DOHH2 (cell line): ENCODE results near the gene RRP12.

Experiments used
- EZH2phosphoT487 ChIP-seq: fragments of 200-600 bp; sonication (generic); IDR thresholded peaks from 2 replicates; pipeline ENCODE4 v1.6.1; 2017; ENCODE audit warnings: borderline replicate concordance, mild to moderate bottlenecking, antibody characterized with exemption, low read length, moderate library complexity, mixed read lengths
- TF ChIP-seq, protein P1 (sequence below): fragments of 200-600 bp; sonication (generic); IDR thresholded peaks from one replicate; pipeline ENCODE4 v1.5.1; 2014; ENCODE audit warnings: antibody characterized with exemption, mild to moderate bottlenecking, low read depth, low read length; ENCODE audit not compliant: poor library complexity, severe bottlenecking

DNA sequence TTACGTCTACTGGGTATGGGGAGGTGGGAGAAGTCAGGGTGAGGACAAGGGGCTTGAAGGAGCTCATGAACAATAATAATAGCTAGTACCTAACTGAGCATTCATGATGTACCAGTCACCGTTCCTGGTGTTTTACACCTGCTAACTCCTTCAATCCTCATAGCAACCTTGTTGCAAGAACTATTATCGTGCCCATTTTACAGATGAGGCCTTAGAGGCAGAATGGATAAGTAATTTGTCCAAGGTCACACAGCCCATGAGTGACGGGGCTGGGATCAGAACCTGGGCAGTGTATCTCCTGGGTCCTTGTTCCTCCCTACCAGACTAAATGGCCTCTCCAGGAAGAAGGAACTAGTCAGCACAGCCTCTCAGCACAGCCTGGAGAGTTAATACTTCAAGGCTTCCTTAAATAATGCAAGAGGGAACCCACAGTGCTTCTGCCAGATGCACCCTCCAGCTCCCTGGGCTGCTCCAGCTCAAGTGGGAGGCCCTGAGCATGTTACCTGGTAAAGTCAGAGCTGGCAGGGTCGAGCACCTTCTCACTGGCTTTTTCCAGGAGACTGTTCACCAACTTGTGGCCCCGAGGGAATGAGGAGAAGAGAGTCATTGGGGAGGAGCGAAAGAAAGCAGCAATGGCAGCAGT is 28.8 kb downstream of the RRP12 start:
- TF ChIP-seq, protein P1, sequence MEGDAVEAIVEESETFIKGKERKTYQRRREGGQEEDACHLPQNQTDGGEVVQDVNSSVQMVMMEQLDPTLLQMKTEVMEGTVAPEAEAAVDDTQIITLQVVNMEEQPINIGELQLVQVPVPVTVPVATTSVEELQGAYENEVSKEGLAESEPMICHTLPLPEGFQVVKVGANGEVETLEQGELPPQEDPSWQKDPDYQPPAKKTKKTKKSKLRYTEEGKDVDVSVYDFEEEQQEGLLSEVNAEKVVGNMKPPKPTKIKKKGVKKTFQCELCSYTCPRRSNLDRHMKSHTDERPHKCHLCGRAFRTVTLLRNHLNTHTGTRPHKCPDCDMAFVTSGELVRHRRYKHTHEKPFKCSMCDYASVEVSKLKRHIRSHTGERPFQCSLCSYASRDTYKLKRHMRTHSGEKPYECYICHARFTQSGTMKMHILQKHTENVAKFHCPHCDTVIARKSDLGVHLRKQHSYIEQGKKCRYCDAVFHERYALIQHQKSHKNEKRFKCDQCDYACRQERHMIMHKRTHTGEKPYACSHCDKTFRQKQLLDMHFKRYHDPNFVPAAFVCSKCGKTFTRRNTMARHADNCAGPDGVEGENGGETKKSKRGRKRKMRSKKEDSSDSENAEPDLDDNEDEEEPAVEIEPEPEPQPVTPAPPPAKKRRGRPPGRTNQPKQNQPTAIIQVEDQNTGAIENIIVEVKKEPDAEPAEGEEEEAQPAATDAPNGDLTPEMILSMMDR: no peak
- TF ChIP-seq EZH2phosphoT487: no peak
